ENCODE data around the gene LAPTM5. TPM values are rescaled to one million over a fixed set of nuclear protein-coding genes. Genes with fewer than 3 reads are reported as not detected.
A peak's percentile ranks its signal among the peaks of the same experiment; 100 is the strongest.

LAPTM5 gene
- total RNA-seq, 1 donor from 2014 or later, result 39.8 TPM

- intact Hi-C loops (cut with DNase I), result loop anchor here (2.0 kb wide), 1 partner anchor 78 kb away; no protein-coding TSS in a partner anchor
- no peak for TF ChIP-seq POLR2AphosphoS5 (IDR thresholded peaks at IDR 0.05; ENCODE audit: insufficient read depth in 1 of 2, low read depth in 1 of 2)
- TF ChIP-seq POLR2A (IDR thresholded peaks at IDR 0.05), result no peak
- no peak overlapping the region for H3K27ac ChIP-seq
These were observed 1.3 kb upstream of the LAPTM5 start for GRCh38 chr1:30758785-30759380.

GRCh38 chr1:30758121-30758688 is 631 bp upstream of the LAPTM5 start:
- intact Hi-C loops (cut with DNase I), result loop anchor here (2.0 kb wide), 1 partner anchor 77 kb away; no protein-coding TSS in a partner anchor
- DNase-seq (ENCODE audit: extremely low spot score in 2 of 2), result no peak
- Histone ChIP-seq H3K27me3 (no peaks in the 10 kb centered on the region), H3K4me3 (no peak overlapping the region), H3K36me3 (no peaks in the 10 kb centered on the region), H3K27ac (peak overlapping the region; percentile 60), H3K9me3 (no peaks in the 10 kb centered on the region), H3K4me1 (no peaks in the 10 kb centered on the region)
- no peak for TF ChIP-seq POLR2AphosphoS5 (IDR thresholded peaks at IDR 0.05; ENCODE audit: insufficient read depth in 1 of 2, low read depth in 1 of 2)
- no peak for TF ChIP-seq POLR2A (IDR thresholded peaks at IDR 0.05)
- TF ChIP-seq, protein P1, sequence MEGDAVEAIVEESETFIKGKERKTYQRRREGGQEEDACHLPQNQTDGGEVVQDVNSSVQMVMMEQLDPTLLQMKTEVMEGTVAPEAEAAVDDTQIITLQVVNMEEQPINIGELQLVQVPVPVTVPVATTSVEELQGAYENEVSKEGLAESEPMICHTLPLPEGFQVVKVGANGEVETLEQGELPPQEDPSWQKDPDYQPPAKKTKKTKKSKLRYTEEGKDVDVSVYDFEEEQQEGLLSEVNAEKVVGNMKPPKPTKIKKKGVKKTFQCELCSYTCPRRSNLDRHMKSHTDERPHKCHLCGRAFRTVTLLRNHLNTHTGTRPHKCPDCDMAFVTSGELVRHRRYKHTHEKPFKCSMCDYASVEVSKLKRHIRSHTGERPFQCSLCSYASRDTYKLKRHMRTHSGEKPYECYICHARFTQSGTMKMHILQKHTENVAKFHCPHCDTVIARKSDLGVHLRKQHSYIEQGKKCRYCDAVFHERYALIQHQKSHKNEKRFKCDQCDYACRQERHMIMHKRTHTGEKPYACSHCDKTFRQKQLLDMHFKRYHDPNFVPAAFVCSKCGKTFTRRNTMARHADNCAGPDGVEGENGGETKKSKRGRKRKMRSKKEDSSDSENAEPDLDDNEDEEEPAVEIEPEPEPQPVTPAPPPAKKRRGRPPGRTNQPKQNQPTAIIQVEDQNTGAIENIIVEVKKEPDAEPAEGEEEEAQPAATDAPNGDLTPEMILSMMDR (IDR thresholded peaks at IDR 0.05), result no peak

More at GRCh38 chr1:30758785-30759380, 1.3 kb upstream of the LAPTM5 start:
- H3K4me3 ChIP-seq, result no peak overlapping the region
- no peak for DNase-seq (ENCODE audit: extremely low spot score in 2 of 2)
- H3K27me3 ChIP-seq, result no peaks in the 10 kb centered on the region
- no peaks in the 10 kb centered on the region for H3K9me3 ChIP-seq
- no peaks in the 10 kb centered on the region for H3K36me3 ChIP-seq
- no peaks in the 10 kb centered on the region for H3K4me1 ChIP-seq

- intact Hi-C loops (cut with DNase I), result no loop called here
- H3K4me3 ChIP-seq, result peak overlapping the region; percentile 33 to 34
- no peak for DNase-seq (ENCODE audit: extremely low spot score in 2 of 2)
These were observed 826 bp downstream of the LAPTM5 start for GRCh38 chr1:30756545-30757351.

GRCh38 chr1:30756206-30756544 is 1.4 kb downstream of the LAPTM5 start:
- Histone ChIP-seq H3K4me3 (peak overlapping the region in 1 of 2 donors; percentile 34), H3K9me3 (no peaks in the 10 kb centered on the region), H3K27me3 (no peaks in the 10 kb centered on the region), H3K27ac (no peak overlapping the region), H3K36me3 (no peaks in the 10 kb centered on the region), H3K4me1 (peaks cover 6% of the 10 kb centered on the region)
- DNase-seq (ENCODE audit: extremely low spot score in 2 of 2), result no peak
- TF ChIP-seq POLR2A (IDR thresholded peaks at IDR 0.05) (no peak), POLR2AphosphoS5 (IDR thresholded peaks at IDR 0.05; ENCODE audit: insufficient read depth in 1 of 2, low read depth in 1 of 2) (no peak)
- TF ChIP-seq, protein P1 (IDR thresholded peaks at IDR 0.05), result no peak
- intact Hi-C loops (cut with DNase I), result no loop called here

More at GRCh38 chr1:30756545-30757351, 826 bp downstream of the LAPTM5 start:
- no peaks in the 10 kb centered on the region for H3K27me3 ChIP-seq
- H3K27ac ChIP-seq, result peak overlapping the region; percentile 60
- H3K9me3 ChIP-seq, result no peaks in the 10 kb centered on the region
- H3K4me1 ChIP-seq, result peaks cover 6% of the 10 kb centered on the region
- TF ChIP-seq, protein P1 (IDR thresholded peaks at IDR 0.05), result no peak
- peak in 1 of 2 donors; percentile 14 for TF ChIP-seq POLR2A (IDR thresholded peaks at IDR 0.05)
- peak in 1 of 2 donors; percentile 68 for TF ChIP-seq POLR2AphosphoS5 (IDR thresholded peaks at IDR 0.05; ENCODE audit: insufficient read depth in 1 of 2, low read depth in 1 of 2)
- H3K36me3 ChIP-seq, result no peaks in the 10 kb centered on the region

DNA sequence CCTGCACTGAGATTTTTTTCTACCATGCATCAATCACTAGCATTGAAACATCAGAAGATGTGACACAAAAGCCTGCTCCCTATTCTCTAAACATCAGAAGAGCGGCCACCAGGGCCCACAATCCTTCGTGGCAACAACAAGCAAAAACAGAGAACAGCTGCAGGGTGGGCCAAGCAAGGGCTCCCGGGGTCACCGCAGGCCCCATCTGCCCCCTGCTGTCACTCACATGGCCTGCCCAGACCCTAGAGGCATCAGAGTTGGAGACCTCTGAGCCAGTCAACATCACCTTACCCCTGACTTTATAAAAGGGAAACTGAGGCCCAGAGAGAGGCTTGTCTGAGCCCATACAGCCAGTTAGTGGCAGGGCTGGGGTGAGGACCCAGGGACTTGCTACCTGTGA is 1.8 kb downstream of the LAPTM5 start:
- intact Hi-C loops (cut with DNase I), result no loop called here
- TF ChIP-seq, protein P1 (IDR thresholded peaks at IDR 0.05), result no peak
- no peak for TF ChIP-seq POLR2A (IDR thresholded peaks at IDR 0.05)
- no peak for TF ChIP-seq POLR2AphosphoS5 (IDR thresholded peaks at IDR 0.05; ENCODE audit: insufficient read depth in 1 of 2, low read depth in 1 of 2)
- Histone ChIP-seq H3K27me3 (no peaks in the 10 kb centered on the region), H3K27ac (peak overlapping the region; percentile 24), H3K4me1 (peaks cover 6% of the 10 kb centered on the region), H3K9me3 (no peaks in the 10 kb centered on the region), H3K4me3 (peak overlapping the region in 1 of 2 donors; percentile 34), H3K36me3 (no peaks in the 10 kb centered on the region)
- DNase-seq (ENCODE audit: extremely low spot score in 2 of 2), result no peak

Measured in vagina (tissue), 2 donors.